Neural cell (in vitro differentiated cells): ENCODE data around the gene PAN2. TPM values are rescaled to one million over a fixed set of nuclear protein-coding genes. Genes with fewer than 3 reads are reported as not detected.
"Not testable (repeated sequence)": the region's sequence is repeated elsewhere in the genome, so short reads cannot be mapped to it uniquely, and the experiment has no call there.

Experiments
- H2AFZ ChIP-seq: fragments of 200-600, 300-800 bp; sonication (generic), shearing (Covaris generic); 2 replicates; pipeline ENCODE4 v1.6.0; 2014; ENCODE audit warnings: low read depth, mild to moderate bottlenecking, antibody characterized with exemption, low read length, moderate library complexity
- H3F3A ChIP-seq: fragments of 200-600 bp; shearing (Covaris generic); 2 replicates; pipeline ENCODE4 v1.6.1; 2016; ENCODE audit warnings: mild to moderate bottlenecking, moderate library complexity, mixed read lengths, antibody characterized with exemption, low read length; ENCODE audit not compliant: insufficient read depth, poor library complexity, severe bottlenecking
- H3K27ac ChIP-seq: fragments of 200-600, 300-800 bp; sonication (generic), shearing (Covaris generic); 2 replicates; pipeline ENCODE4 v1.5.1; 2014; ENCODE audit warnings: mild to moderate bottlenecking, low read length, moderate library complexity
- H3K27me3 ChIP-seq: fragments of 300-800, 200-600 bp; sonication (generic), shearing (Covaris generic); 2 replicates; pipeline ENCODE4 v1.6.0; 2014; ENCODE audit warnings: mild to moderate bottlenecking, low read depth, low read length, moderate library complexity; ENCODE audit not compliant: insufficient read depth
- H3K36me3 ChIP-seq: fragments of 300-800, 200-600 bp; sonication (generic), shearing (Covaris generic); 2 replicates; pipeline ENCODE4 v1.5.1; 2014; ENCODE audit warnings: mild to moderate bottlenecking, antibody characterized with exemption, low read length, moderate library complexity; ENCODE audit not compliant: insufficient read depth
- H3K4me2 ChIP-seq: fragments of 300-800, 200-600 bp; sonication (generic), shearing (Covaris generic); 2 replicates; pipeline ENCODE4 v1.6.0; 2014; ENCODE audit warnings: mild to moderate bottlenecking, low read length
- H3K4me3 ChIP-seq: fragments of 300-800, 200-600 bp; sonication (generic), shearing (Covaris generic); 2 replicates; pipeline ENCODE4 v1.5.1; 2014; ENCODE audit warnings: mild to moderate bottlenecking, low read length, moderate library complexity
- H3K79me2 ChIP-seq: fragments of 200-600 bp; shearing (Covaris generic); replicated peaks from 2 replicates; pipeline ENCODE4 v1.6.0; 2014; ENCODE audit warnings: mild to moderate bottlenecking, low read length, moderate library complexity; ENCODE audit not compliant: insufficient read depth
- H3K9ac ChIP-seq: fragments of 300-800, 200-600 bp; sonication (generic), shearing (Covaris generic); 2 replicates; pipeline ENCODE4 v1.6.1; 2016; ENCODE audit warnings: mild to moderate bottlenecking, low read length, mixed read lengths
- H3K9me2 ChIP-seq: fragments of 200-600 bp; shearing (Covaris generic); 2 replicates; pipeline ENCODE4 v1.6.1; 2016; ENCODE audit warnings: mild to moderate bottlenecking, low read length, mixed read lengths; ENCODE audit not compliant: insufficient read depth
- H3K9me3 ChIP-seq: fragments of 200-600, 300-800 bp; sonication (generic), shearing (Covaris generic); 2 replicates; pipeline ENCODE4 v1.6.1; 2016; ENCODE audit warnings: mild to moderate bottlenecking, mixed run types, low read length, moderate library complexity, mixed read lengths
- H4K20me1 ChIP-seq: fragments of 200-600 bp; shearing (Covaris generic); 2 replicates; pipeline ENCODE4 v1.6.1; 2016; ENCODE audit warnings: mild to moderate bottlenecking, mixed run types; ENCODE audit not compliant: insufficient read depth
- CTCF ChIP-seq: fragments of 450-650 bp; IDR thresholded peaks from 2 replicates; pipeline ENCODE4 v1.5.1; 2014; ENCODE audit warnings: antibody characterized with exemption, mild to moderate bottlenecking, moderate library complexity; ENCODE audit not compliant: poor library complexity, severe bottlenecking
- EP300 ChIP-seq: fragments of 450-650 bp; conservative IDR thresholded peaks from 2 replicates; pipeline ENCODE4 v1.6.1; 2014; ENCODE audit warnings: antibody characterized with exemption, mild to moderate bottlenecking, moderate library complexity; ENCODE audit not compliant: poor library complexity, severe bottlenecking
- EZH2 ChIP-seq: fragments of 200-600, 300-800 bp; shearing (Covaris generic), sonication (generic); IDR thresholded peaks from 2 replicates; pipeline ENCODE4 v1.6.1; 2014; ENCODE audit warnings: antibody characterized with exemption, low read length, borderline replicate concordance, mild to moderate bottlenecking; ENCODE audit not compliant: insufficient read depth, poor library complexity, severe bottlenecking
- MXI1 ChIP-seq: fragments of 450-650 bp; conservative IDR thresholded peaks from 2 replicates; pipeline ENCODE4 v1.6.1; 2014; ENCODE audit warnings: antibody characterized with exemption, mild to moderate bottlenecking; ENCODE audit not compliant: poor library complexity, severe bottlenecking
- POLR2AphosphoS5 ChIP-seq: IDR thresholded peaks from 2 replicates; pipeline ENCODE4 v1.6.1; 2012
- RAD21 ChIP-seq: fragments of 450-650 bp; conservative IDR thresholded peaks from 2 replicates; pipeline ENCODE4 v1.6.1; 2014; ENCODE audit warnings: antibody characterized with exemption, mild to moderate bottlenecking, moderate library complexity
- REST ChIP-seq: IDR thresholded peaks from 2 replicates; pipeline ENCODE4 v1.6.1; 2012; ENCODE audit warnings: borderline replicate concordance
- SMC3 ChIP-seq: fragments of 450-650 bp; conservative IDR thresholded peaks from 2 replicates; pipeline ENCODE4 v1.6.1; 2014; ENCODE audit warnings: antibody characterized with exemption, mild to moderate bottlenecking, moderate library complexity; ENCODE audit not compliant: poor library complexity
- TAF1 ChIP-seq: IDR thresholded peaks from 2 replicates; pipeline ENCODE4 v1.6.1; 2012; ENCODE audit warnings: low read depth
- polyA plus RNA-seq: library from polyadenylated mRNA; depleted of rRNA; stranded (reverse); fragments of >200 nt; gene quantifications from 2 replicates; pipeline ENCODE4 v1.2.3, GENCODE V29; 2014

Gene PAN2
- polyA plus RNA-seq, 1 donor from 2014 or later: 63.0 TPM

DNA sequence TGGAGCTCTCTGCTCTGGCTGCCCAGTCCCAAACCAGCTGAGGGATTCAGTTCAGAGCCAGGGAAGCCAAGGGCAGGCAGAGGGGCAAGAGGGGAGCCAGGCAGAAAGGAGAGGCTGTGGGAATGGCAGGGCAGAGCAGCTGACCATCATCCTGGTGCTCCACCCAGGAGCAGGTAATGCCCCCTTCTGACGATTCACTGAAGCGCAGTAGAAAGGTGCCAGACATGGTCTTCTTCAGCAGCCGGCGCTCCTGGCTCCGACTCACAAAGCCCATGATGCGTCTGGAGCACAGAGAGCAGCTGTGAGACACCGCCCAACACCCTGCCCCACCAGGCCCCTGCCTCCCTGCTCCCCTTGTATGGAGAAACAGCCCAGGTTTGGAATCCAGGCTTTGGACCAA lies 12.9 kb upstream of the PAN2 start:
- H3K27me3 ChIP-seq: no peaks in the 10 kb centered on the region
- H3K9me2 ChIP-seq: no peaks in the 10 kb centered on the region
- H3K9ac ChIP-seq: no peak overlapping the region
- H3K79me2 ChIP-seq: no peaks in the 10 kb centered on the region
- H3K4me2 ChIP-seq: no peak overlapping the region
- H3K27ac ChIP-seq: no peak overlapping the region
- H2AFZ ChIP-seq: no peak overlapping the region
- H3K36me3 ChIP-seq: no peaks in the 10 kb centered on the region
- no peaks in the 10 kb centered on the region for H4K20me1 ChIP-seq
- no peaks in the 10 kb centered on the region for H3F3A ChIP-seq
- no peaks in the 10 kb centered on the region for H3K9me3 ChIP-seq
- no peak overlapping the region for H3K4me3 ChIP-seq
- TF ChIP-seq EP300 (no peak), TAF1 (no peak), EZH2 (no peak), CTCF (no peak)

DNA sequence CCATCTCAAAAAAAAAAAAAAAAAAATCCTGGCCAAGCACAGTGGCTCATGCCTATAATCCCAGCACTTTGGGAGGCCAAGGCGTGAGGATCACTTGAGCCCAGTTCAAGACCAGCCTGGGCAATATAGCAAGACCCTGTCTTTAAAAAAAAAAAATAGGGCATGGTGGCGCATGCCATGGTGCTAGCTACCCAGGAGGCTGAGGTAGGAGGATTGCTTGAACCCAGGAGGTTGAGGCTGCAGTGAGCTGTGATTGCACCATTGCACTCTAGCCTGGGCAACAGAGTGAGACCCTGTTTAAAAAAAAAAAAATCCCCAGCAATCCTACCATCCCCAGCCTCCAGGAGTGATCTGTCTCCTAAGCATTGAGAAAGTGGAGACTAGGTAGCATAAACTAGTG lies 8.5 kb upstream of the PAN2 start:
- H4K20me1 ChIP-seq, H3K27me3 ChIP-seq, H3K4me2 ChIP-seq, H3K9ac ChIP-seq, H3K79me2 ChIP-seq, H3K27ac ChIP-seq, H3K36me3 ChIP-seq, H3K9me3 ChIP-seq, H2AFZ ChIP-seq, H3F3A ChIP-seq, H3K4me3 ChIP-seq, H3K9me2 ChIP-seq: not testable (repeated sequence)

GRCh38 chr12:56341616-56342015 lies 7.8 kb upstream of the PAN2 start:
- Histone ChIP-seq H3K9me3 (no peaks in the 10 kb centered on the region), H4K20me1 (no peaks in the 10 kb centered on the region), H2AFZ (no peak overlapping the region), H3K79me2 (no peaks in the 10 kb centered on the region), H3K9ac (no peak overlapping the region), H3F3A (no peaks in the 10 kb centered on the region), H3K27ac (no peak overlapping the region), H3K27me3 (no peaks in the 10 kb centered on the region), H3K36me3 (no peaks in the 10 kb centered on the region), H3K9me2 (no peaks in the 10 kb centered on the region), H3K4me3 (no peak overlapping the region), H3K4me2 (no peak overlapping the region)
- TF ChIP-seq POLR2AphosphoS5 (no peak), REST (no peak), TAF1 (no peak), EZH2 (no peak), RAD21 (no peak), CTCF (no peak), MXI1 (no peak), EP300 (no peak), SMC3 (no peak)
